Eye (tissue), 1 donor: ENCODE measurements around the gene CTSZ.
"Not testable (repeated sequence)": the region's sequence is repeated elsewhere in the genome, so short reads cannot be mapped to it uniquely, and the experiment has no call there.

Source experiments
- DNase-seq: peaks from one replicate; pipeline ENCODE4 v3.0.0-alpha.2; 2015

CTSZ gene

DNA sequence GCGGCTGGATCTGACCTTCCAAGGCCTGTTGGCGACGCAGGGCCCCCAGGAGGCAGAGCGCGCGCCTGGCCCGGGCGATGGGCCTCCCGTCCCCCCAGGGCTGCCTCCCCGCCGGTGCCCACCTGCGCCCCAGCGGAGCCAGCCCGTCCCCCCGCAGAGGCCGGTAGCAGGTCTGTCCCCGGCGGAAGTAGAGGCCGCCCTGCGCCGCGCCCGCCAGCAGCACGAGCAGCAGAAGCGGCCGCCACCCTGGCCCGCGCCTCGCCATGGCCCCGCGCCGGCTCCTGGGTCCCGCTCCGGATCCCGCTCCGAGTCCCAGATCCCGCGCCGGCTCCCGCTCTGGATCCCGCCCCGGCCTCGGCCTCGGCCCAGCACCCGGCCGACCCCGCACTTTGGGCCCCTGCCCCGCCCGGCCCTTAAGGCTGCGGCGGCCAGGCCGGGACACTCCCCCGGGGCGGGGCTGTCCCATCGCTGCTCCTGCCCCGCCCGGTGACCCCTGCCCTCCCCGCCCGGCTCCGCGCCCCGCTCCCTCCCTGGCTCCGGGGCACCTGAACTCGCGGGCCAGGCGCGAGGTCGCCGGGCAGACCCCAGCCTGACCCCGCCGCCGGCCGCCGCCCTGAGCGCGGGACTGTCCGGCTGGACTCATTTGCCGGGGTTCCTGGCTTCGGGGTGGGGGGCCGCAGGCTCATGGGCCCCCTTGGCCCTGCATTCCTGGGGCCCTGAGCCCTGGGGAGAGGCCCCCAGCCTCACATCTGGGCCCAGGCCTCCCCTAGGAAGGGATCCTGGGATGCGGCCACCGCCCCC lies at the start of gene CTSZ:
Gene CTSZ, minus strand, starts transcription at position 391 of the 801 bp plus-strand sequence. Its CDS starts 126 bp downstream, at position 265.
- DNase-seq, result peak; percentile 80

DNA sequence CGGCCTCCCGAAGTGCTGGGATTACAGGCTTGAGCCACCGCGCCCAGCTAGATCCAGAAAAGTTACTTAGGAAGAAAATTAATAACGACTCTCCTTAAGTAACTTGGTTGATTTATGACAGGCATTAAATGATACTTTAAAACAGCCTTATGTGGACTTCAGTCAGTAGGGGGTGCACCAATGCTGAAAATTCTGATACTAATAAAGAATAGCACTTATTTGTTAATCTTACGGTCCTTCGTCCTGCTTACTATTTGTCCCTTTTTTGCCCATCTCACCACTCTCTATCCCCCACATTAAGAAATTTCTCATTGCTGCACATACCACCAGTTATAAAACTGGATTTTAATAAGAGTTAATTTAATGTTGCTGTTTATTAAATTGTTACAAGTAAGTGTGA lies 48.2 kb upstream of the CTSZ start:
- no peak for DNase-seq

- no peak for DNase-seq
Measured at GRCh38 chr20:59051666-59052185, 44.7 kb upstream of the CTSZ start.

GRCh38 chr20:59050437-59050836 lies 43.4 kb upstream of the CTSZ start:
- DNase-seq, result no peak

DNA sequence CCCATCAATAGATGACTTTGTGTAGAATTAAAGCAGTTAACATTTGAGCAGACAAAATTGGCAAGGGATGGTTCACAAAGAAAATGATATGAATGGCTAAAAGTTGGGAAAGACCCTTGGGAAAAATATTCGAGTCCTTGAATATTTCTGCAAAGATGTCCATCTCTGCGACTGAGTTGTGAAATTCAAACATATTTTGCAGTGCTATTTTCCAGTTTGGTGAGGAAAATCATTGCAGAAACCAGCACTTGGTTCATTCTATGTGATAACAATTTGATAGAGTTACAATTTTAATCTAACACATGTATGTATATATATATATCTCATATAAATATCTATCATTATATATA lies 41.6 kb upstream of the CTSZ start:
- DNase-seq, result no peak

DNA sequence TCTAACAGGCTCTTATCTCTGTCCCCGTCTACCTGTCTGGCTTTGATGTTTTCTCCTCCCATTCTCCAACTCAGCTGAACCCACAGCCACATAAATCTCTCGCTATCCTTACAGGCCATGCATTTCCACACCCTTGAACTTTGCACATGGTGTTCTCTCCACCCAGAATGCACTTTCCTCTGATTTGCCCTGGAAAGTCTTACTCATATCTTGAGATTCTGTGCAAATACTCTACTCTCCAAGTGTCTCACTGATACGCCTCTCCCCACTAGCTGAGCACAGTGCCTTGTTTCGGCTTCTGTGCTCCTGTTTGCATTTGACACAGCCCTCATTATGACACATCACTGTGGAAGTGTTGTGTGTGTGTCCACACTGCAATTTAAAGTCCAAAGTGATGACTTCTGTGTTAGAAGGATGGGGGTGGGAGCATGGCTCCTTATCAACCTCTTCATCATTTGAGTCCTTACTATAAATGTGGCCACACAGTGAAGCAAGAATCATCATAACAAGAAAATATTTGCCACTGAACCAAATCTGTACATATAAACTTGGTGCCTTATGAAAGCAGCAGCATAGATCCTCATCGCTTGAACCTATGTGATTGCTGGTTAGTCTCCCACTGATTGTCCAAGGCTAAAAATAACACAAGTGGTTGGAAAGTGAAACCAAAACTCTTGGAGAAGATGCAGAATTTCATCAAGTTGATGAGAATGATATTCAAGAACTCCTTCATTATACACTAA lies 41.1 kb upstream of the CTSZ start:
- DNase-seq, result no peak

DNA sequence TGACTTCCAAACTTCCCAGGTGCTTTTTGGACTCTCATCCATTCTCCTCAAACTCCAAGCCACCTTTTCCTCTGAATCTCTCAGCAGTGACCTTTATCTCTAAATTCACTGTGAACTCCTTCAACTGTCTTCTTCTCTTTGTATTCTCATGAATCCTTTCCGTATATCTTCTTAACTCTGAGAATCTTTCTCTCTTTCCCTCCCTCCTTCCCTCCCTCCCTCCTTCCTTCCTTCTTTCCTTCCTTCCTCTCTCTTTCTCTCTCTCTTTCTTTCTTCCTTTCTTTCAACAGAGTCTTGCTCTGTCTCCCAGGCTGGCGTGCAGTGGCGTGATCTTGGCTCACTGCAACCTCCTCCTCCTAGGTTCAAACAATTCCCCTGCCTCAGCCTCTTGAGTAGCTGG lies 39.8 kb upstream of the CTSZ start:
- no peak for DNase-seq

DNA sequence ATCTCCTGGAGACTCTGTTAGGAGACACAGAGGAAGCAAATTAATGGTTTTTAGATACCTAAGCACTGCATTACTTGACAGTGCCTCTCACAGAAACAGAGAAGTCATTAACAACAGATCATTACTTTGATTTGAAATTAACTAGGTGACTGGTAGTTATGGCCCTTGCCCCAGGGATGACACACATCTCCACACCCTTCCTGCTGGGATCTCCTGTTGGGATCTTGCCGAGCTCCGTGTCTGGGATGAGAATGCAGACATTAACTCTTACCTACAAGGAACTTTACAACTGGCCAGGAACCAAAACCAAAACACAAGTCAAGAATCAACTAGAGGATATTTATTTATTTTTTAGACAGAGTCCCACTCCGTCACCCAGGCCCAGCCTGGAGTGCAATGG lies 37.7 kb upstream of the CTSZ start:
- no peak for DNase-seq

- no peak for DNase-seq
Measured at GRCh38 chr20:59044295-59044694, 37.2 kb upstream of the CTSZ start.

DNA sequence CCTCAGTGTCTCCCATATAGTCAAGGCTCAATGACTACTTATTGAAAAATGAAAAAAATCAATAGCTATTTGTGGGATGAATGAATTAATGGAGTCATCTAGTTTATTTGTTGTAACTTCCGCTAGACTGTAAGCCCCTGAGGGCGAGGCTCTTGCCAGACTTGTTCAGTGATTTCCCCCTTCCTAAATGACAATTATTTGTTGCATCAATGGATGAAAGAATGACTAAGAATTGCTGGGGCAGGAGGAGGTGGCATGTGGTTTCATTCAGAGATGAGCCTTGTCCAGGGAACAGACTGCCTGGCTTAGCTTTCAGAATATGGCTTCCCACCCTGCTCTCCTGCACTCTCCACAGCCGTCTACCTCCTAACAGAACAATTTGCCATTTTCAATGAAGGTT lies 36.6 kb upstream of the CTSZ start:
- DNase-seq, result peak; percentile 37

DNA sequence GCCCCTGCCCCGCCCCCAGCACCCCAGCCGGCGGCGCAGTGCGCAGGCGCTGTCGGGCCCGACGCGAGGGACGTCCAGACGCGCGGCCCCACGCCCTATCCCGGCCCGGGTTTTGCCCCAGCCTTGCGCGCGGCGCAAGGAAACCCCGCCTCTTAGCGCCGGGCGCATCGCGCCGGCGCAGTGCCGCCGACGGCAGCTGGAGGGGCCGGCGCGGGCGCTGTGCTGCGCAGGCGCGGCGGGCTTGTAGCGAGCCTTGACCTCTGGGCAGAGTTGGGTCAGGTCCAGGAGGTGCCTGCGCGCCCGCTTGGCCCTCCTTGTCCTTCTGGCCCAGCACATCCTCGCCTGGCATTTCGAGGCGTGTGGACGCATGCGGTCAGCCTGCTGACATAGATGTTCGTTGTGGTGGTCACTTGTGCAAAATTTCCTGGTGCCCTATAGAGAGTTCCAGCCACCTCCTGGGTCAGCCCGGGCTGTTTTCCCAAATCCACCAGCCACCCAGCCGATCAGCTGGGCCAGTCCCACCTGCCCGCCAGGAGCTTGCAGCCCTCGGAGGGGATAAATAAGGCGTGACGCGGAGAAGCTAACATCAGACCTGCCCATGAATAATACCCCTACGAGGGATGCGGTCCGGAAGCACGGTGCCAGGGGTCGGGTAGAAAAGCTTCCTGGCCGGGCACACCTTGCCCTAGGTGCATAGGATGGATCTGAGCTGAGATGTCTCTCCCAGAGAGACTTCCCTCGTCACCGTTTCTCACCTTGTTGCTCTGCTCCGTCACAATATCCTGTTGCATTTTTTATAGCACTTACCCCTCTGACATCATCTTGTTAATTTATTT lies 36.0 kb upstream of the CTSZ start:
- peak; percentile 96 for DNase-seq

- DNase-seq, result peak; percentile 33
Measured at GRCh38 chr20:59042151-59042795, 35.2 kb upstream of the CTSZ start, which contains the start of gene PRELID3B. Gene PRELID3B (minus strand): TSS chr20:59042786. CDS start chr20:59042730, 56 bp downstream.

- DNase-seq, result not testable (repeated sequence)
Measured at GRCh38 chr20:59041487-59041886, 34.4 kb upstream of the CTSZ start.

DNA sequence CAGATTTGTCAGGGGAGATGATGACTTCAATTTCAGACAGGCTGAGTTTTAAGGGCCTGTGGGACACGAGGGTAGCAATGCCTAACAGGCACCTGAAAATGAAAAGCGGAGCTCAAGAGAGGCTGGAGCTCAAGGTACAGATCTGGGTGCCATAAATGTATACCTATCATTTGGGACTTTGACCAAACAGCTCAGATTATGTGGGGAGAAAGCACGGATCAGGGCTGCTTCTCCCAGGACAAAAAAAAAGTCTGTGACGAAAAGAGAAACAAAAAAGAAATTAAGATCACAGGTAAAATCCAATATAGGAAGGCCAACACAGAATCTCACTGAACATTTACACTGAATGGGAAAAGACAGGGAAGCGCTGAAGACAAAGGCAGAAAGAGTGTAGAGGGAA lies 33.6 kb upstream of the CTSZ start:
- DNase-seq, result no peak

DNA sequence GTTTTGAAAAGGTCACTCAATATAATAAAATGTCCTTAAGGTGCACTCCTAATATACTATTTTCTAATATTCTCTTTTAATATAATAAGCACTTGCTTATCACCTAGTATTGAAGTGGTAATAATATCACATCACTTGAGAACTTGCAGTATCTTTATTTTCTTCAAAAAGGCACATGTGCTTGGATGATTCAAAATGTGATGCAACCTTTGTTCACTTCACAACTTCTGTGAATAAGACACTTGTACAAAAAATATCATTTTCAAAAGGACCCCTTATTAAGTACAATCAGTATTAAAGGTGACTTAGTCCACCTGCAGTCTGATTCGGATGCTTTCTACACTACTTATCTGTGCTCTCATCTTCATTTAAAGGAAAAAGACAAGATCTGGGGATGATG lies 32.2 kb upstream of the CTSZ start:
- no peak for DNase-seq

- no peak for DNase-seq
Measured at GRCh38 chr20:59037386-59037785, 30.3 kb upstream of the CTSZ start.

- no peak for DNase-seq
Measured at GRCh38 chr20:59035381-59035780, 28.3 kb upstream of the CTSZ start.

GRCh38 chr20:59033616-59034165 lies 26.6 kb upstream of the CTSZ start:
- no peak for DNase-seq

DNA sequence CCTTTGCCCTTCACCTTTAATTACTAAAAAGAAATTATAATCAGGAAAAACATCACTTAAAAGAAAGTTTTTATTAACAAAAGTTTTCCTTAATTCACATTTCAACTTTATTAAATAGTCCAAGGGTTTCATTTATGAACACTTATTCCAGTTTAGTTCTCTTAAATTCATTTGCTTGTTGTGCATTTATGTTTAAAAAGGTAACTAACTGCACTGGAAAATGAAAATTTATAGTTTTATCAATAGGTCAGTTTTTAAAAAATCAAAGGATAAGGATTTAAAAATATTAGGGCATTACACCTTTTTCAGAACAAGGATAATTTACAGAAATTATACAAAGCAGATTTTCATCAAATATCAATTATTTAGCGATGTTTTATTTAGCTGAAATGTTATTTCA lies 26.0 kb upstream of the CTSZ start:
- DNase-seq, result no peak

DNA sequence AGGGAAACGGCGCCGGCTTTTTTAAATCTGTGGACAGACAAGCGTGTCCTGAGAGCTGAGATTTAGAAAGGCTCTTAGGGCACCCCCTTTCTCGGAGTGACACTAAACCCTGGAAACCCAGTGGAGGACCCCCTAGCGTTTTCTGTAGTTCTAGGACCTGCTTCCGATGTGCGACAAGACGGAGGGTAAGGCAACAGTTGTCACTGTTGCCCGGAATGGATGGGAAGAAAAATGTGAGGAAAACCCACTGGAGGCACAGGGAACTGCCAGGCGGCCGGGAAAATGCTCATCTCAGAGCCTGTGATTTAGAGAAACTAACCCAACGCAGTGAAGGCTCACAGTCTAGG lies 25.6 kb upstream of the CTSZ start:
- DNase-seq, result no peak

GRCh38 chr20:59032023-59032712 lies 25.1 kb upstream of the CTSZ start, which contains the start of gene ATP5F1E:
Gene ATP5F1E (minus strand): TSS chr20:59032335. CDS start chr20:59032251, 84 bp downstream.
- peak; percentile 98 for DNase-seq
